Measurements from ENCODE around the gene ARSA.

The ARSA gene

GRCh38 chr22:50603511-50604255, 24.3 kb downstream of the ARSA start:
- TF ChIP-seq CTCF (IDR thresholded peaks at IDR 0.05; ENCODE audit: insufficient read depth, low read depth, low read length, missing control alignments): no peak
- H3K4me3 ChIP-seq (ENCODE audit: low read length): no peak overlapping the region
- peak; percentile 20 for DNase-seq (ENCODE audit: low read depth)

GRCh38 chr22:50602338-50602700, 25.6 kb downstream of the ARSA start:
- TF ChIP-seq CTCF (IDR thresholded peaks at IDR 0.05; ENCODE audit: insufficient read depth, low read depth, low read length, missing control alignments): no peak
- no peak for DNase-seq (ENCODE audit: low read depth)
- no peak overlapping the region for H3K4me3 ChIP-seq (ENCODE audit: low read length)

- no peak overlapping the region for H3K4me3 ChIP-seq (ENCODE audit: low read length)
- TF ChIP-seq CTCF (IDR thresholded peaks at IDR 0.05; ENCODE audit: insufficient read depth, low read depth, low read length, missing control alignments): no peak
- no peak for DNase-seq (ENCODE audit: low read depth)
Measured at GRCh38 chr22:50601669-50602337, 26.1 kb downstream of the ARSA start.

GRCh38 chr22:50600967-50601668, 26.8 kb downstream of the ARSA start:
- no peak for TF ChIP-seq CTCF (IDR thresholded peaks at IDR 0.05; ENCODE audit: insufficient read depth, low read depth, low read length, missing control alignments)
- no peak overlapping the region for H3K4me3 ChIP-seq (ENCODE audit: low read length)
- no peak for DNase-seq (ENCODE audit: low read depth)

- no peak for DNase-seq (ENCODE audit: low read depth)
- H3K4me3 ChIP-seq (ENCODE audit: low read length): no peak within 1 kb of the TSS
- TF ChIP-seq CTCF (IDR thresholded peaks at IDR 0.05; ENCODE audit: insufficient read depth, low read depth, low read length, missing control alignments): no peak
Measured at GRCh38 chr22:50600538-50600937, 27.4 kb downstream of the ARSA start, which contains the start of gene MAPK8IP2. MAPK8IP2 (plus strand) TSS chr22:50600793; CDS start chr22:50600819, 26 bp downstream.

GRCh38 chr22:50599816-50600455, 28.0 kb downstream of the ARSA start:
- no peak for TF ChIP-seq CTCF (IDR thresholded peaks at IDR 0.05; ENCODE audit: insufficient read depth, low read depth, low read length, missing control alignments)
- DNase-seq (ENCODE audit: low read depth): peak; percentile 47
- no peak overlapping the region for H3K4me3 ChIP-seq (ENCODE audit: low read length)
